NCI-H526 treated with DMSO at 0.1 percent for 48 hours (cell line): ENCODE data around the gene TOM1L1.

Experiments
- DNase-seq: peaks from one replicate; lab custom pipeline; 2025; lab: John Stamatoyannopoulos, UW

The TOM1L1 gene

DNA sequence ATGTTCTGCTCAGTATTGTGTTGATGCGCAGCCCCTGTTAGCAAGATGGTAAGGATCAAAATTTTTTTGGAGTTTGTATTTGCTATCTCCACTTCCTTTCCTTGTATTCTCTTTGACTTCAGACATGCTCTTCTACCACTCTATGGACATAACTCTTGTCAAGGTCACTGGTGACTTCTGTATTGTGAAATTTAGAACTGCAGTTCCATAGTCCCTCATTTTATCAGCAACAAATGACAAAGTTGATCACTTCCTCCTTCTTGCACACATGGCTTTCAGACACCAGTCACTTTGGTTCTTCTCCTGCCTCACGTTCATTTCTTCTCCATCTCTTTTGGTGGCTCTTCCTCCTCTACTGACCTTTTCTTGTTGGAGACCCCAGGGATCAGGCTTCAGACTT lies 46.7 kb downstream of the TOM1L1 start:
- no peak for DNase-seq

GRCh38 chr17:54948380-54948779 lies 47.7 kb downstream of the TOM1L1 start:
- DNase-seq = no peak

DNA sequence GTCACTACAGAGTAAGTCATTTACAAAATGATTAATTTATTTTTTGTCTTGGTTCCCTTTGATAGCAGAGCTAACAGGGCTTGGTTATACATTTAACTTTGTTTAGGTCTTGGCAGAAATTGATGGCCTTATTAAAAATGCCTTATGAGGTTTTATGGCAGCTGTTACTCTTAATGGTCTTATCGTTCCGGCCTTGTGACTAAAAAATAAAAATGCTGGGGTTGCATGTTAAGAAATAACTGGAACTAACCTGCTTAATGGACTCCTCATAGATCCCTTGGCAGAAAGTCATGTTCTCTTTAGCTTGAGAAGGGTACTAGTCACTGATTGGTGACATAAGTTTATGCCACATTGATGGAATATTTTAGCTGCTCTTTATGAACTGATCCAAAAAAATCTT lies 49.5 kb downstream of the TOM1L1 start:
- DNase-seq = no peak

- no peak for DNase-seq
These were observed 50.6 kb downstream of the TOM1L1 start for GRCh38 chr17:54951286-54951685.

DNA sequence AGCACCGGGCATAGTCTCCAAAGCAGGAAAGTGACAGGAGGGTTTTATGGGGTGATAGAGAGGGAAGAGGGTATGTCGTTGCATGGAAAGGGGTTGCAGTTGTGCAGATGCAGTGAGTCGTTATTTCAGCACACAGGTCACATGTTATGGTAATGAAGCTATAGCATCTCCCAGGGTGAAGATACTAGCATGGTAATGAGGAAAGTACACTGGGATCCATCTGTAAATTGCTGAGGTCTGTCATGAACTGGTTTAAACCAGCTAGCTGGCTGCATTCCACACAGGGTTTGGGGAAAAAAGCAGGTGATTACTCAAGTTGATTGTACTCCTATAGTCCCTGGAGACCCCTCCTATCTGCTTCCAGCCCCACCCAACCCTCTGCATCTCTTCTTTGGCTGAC lies 56.1 kb downstream of the TOM1L1 start:
- DNase-seq = peak; percentile 44

DNA sequence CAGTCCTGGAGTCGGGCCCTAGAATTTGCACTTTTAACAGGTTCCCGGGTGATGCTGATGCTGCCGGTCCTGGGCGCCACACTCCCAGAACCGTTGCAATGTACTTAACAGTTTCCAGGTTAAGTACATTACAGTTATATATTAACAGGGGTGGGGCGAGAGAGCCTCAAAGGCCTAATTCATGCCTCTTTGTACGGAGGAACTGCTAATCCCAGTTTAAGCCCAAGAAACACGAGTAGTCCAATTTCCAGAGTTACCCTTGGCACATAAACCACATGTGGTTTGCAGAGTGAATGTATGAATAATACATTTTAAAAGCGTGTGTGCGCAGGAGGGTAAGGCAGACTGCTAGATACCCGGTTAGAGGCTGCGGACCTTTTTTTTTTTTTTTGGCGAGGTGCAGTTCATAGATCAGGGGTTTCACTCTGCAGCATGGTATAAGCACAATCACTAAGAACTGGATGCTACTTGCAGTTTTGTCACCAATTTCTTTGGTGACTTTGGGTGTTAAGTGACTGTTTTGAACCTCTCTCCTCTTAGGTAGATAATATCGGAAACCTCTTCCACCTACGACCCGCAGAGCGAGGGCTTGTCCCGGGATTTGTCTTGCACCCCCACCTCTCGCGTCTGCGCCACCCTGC lies 67.1 kb downstream of the TOM1L1 start:
- peak; percentile 64 for DNase-seq

GRCh38 chr17:54968262-54968987 lies 67.8 kb downstream of the TOM1L1 start, which contains the start of the genes COX11 and STXBP4:
TSS of gene COX11 (minus strand) at chr17:54968654. CDS start at chr17:54968646, 8 bp downstream.
TSS of gene STXBP4 (plus strand) at chr17:54968765. CDS start at chr17:54986220, 17,455 bp downstream.
- peak; percentile 91 for DNase-seq

DNA sequence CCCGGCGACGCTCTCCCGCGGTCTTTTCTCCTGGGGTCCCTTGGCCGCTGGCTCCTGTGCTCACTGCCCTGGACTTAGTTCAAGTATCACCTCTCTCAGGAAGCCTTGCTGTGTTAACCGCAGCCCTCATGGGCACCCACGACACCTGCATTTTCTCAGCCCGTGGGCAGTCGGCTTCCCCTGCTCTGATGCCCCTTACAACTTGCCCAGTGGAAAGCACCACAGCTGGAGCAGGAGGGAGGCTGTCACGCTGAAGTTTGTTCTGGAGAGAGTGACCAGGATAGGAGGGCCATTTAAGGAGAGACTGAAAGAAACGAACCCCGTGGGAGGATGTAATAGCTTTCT lies 68.3 kb downstream of the TOM1L1 start:
- no peak for DNase-seq

DNA sequence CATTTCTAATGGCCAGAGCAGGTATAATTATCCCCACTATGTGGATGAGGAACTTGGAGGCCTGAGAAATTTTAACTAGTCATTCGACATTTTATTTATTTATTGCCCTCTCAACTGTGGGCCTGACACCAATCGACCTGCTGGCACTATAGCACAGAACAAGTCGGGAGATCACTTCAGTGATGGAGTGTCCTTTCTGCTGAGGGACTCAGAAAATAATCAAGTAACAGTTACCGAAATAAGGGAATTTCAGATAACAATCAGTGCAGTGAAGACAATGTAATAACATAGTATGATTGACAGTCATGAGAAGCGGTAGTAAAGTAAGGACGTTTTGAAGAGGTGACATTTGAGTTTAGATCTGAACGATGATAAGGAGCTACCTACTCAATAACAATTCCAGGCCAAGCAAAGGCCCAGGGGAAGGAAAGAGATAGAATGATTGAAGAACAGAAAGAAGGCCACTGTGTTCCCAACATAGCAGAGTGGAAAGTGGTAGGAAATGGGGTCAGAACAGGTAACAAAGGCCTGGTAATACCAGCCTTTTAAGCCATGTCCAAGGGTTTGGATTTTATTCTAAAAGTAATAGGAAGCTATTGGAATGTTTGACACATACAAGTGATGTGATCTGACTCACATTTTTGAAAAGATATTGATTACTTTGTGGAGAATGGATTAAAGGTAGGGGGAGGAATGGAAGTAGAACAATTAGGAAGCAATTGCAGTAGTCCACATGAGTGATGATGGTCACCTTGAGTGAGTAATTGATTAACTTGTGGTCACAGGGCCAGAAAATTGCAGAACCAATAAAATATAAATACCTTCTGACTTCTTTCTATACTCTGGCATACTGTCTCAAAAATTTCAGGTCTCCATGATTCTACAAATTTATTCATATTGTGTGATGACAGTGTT lies 69.3 kb downstream of the TOM1L1 start:
- DNase-seq = no peak

DNA sequence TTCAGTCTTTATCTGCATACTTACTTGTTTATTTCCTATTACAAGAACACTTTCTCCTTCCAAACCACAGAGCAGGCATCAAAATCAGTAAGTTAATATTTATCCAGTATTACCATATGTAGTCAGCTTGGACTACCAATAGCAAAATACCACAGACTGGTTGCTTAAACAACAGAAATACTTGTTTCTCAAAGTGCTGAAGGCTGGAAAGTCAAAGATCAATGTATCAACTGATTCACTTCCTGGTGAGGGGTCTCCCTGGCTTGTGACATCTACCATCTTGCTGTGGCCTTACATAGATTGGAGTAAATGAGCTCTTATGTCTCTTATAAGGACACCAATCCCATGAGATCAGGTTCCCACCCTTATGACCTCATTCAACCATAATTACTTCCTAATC lies 70.5 kb downstream of the TOM1L1 start:
- no peak for DNase-seq

GRCh38 chr17:54971901-54972300 lies 71.2 kb downstream of the TOM1L1 start:
- no peak for DNase-seq

DNA sequence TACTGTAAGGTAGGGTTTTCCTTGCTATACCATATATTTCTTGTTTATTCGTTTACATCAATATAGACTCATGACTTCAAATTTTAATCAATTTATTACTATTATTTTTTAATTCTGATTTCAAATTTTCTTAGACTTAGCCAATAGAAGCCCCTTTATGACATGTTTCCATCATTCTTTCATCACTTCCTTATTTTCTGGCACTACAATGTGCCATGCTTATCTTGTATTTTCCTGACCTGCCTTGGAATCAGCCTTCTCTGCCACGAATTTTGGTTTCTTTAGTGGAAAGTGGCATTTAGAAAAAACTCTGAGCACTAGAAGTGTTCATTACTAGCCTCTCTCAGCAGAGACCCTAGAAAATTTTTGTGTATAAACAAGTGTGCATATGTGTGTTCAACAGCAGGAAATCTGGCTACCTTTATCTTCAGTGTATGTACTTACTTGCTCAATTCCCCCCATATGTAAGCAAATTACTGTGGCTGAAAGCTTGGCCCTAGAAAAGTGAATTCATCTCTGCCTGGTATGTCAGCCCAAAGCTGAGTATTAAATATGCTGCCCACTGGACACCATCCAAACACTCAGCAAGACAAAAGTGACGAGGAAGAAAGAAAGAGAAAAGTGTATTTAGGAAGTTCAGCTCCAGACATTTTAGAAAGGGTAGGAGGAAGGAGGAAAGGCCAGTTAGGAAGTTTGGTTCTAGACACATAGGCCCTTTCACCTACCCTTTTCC lies 71.9 kb downstream of the TOM1L1 start:
- DNase-seq = no peak

- DNase-seq = no peak
These were observed 74.1 kb downstream of the TOM1L1 start for GRCh38 chr17:54974759-54975158.

DNA sequence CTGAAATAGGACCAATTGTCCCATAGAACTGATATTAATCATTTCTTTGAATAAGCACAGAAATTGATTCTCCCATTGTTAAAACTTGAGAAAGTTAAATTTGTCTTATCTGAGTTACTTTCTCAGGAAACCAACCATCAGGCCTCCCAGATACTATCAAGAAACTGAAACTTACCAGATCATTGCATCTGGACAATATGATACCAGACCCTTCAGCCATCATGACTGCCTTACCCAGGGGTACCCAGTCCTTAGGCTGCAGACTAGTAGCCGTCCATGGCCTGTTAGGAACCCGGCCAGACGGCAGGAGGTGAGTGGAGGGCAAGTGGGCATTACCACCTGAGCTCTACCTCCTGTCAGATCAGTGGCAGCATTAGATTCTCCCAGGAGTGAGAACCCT lies 75.7 kb downstream of the TOM1L1 start:
- DNase-seq = no peak

GRCh38 chr17:54977744-54978143 lies 77.1 kb downstream of the TOM1L1 start:
- no peak for DNase-seq

GRCh38 chr17:54979657-54980056 lies 79.0 kb downstream of the TOM1L1 start:
- DNase-seq = no peak

- no peak for DNase-seq
These were observed 79.7 kb downstream of the TOM1L1 start for GRCh38 chr17:54980375-54980774.

DNA sequence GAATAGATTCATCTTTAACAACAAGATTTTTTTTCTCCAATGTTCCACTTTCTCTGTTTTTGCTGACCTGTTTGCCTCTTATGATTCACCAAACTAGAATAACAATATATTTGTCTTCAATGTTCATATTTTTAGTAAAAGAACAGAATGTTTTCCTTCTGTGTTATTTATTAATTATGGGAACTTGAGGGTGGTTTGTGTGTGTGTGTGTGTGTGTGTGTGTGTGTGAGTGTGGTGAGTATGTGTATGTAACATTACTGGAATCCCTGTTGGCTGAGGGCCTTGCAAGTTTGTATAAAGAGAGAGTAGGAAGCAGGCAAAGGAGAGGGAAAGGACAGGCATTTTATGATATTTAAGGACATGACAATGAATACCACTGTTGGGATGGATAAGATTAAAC lies 81.7 kb downstream of the TOM1L1 start:
- DNase-seq = no peak

- no peak for DNase-seq
These were observed 82.6 kb downstream of the TOM1L1 start for GRCh38 chr17:54983260-54983659.

GRCh38 chr17:54985476-54985875 lies 84.8 kb downstream of the TOM1L1 start:
- DNase-seq = no peak

GRCh38 chr17:54990118-54990517 lies 89.5 kb downstream of the TOM1L1 start:
- no peak for DNase-seq

- DNase-seq = no peak
These were observed 90.9 kb downstream of the TOM1L1 start for GRCh38 chr17:54991567-54991966.
